ENCODE measurements around the gene NDUFS3.

Gene NDUFS3

DNA sequence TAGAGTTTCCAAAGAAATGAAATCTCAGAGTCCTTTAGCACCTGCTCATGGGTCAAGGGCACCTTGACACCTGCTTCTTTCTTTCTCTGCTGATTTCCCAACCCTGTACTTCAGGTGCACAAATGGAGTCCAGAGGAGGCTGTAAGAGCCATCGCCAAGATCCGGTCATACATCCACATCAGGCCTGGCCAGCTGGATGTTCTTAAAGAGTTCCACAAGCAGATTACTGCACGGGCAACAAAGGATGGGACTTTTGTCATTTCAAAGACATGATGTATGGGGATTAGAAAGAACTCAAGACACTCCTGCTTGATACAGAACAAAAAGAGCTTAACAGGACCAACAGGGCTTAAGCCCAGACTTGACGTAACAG is 7.5 kb upstream of the NDUFS3 start:
- H3K4me3 Mint-ChIP-seq = no peak overlapping the region
- no peaks in the 10 kb centered on the region for H3K27me3 Mint-ChIP-seq
- H3K9me3 Mint-ChIP-seq = no peaks in the 10 kb centered on the region
- peaks cover 14% of the 10 kb centered on the region for H3K4me1 Mint-ChIP-seq (ENCODE audit: low read depth)
- H3K36me3 Mint-ChIP-seq (ENCODE audit: low read depth) = peaks cover 55% of the 10 kb centered on the region
- H3K27ac Mint-ChIP-seq = peak overlapping the region; percentile 28

DNA sequence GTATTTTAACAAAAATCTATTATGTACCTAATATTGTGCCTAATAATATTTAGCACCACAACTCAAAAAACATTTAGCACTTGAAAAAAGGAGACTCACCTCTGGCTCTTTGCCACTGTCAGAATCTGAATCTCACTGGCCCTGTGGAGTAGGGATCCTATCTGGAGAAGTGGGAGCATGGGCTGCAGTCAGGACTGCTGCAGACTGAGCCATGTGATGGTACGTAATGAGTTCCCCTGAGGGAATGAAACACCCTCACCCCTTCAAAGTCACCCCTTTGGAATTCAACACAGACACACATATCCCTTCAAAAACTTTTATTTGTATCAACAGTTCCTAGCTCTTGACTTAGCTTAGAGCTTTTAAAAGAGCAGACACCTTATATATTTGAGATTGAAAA is 7.0 kb upstream of the NDUFS3 start:
- no peaks in the 10 kb centered on the region for H3K27me3 Mint-ChIP-seq
- H3K9me3 Mint-ChIP-seq = no peaks in the 10 kb centered on the region
- H3K4me1 Mint-ChIP-seq (ENCODE audit: low read depth) = peaks cover 14% of the 10 kb centered on the region
- H3K27ac Mint-ChIP-seq = no peak overlapping the region
- H3K4me3 Mint-ChIP-seq = no peak overlapping the region
- peaks cover 61% of the 10 kb centered on the region for H3K36me3 Mint-ChIP-seq (ENCODE audit: low read depth)

DNA sequence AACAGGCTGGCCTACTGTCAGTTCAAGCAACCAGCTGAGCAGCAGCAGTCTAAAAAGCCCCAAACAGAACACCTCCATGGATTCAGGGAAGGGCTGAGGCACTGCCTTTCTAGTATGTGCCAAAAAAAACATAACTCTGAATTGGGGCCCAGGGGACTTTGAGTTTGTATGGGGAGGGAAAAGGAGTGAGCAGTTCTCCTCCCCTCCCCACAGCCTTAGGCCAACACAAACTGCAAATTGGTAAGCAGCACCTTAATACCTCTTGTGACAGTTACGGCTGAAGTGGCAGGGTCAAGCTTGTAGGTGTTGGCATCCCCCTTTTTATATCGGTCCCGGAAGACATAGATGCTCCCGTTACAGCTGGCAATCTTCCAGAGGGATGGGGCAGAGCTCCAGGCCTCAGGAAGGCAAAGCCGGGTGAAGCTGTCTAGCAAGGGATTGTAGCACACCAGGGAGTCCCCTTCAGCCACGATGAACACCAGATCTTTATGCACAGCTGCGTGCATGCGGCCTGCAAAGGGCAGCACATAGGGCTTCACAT is 6.1 kb upstream of the NDUFS3 start:
- peaks cover 19% of the 10 kb centered on the region for H3K4me1 Mint-ChIP-seq (ENCODE audit: low read depth)
- peaks cover 66% of the 10 kb centered on the region for H3K36me3 Mint-ChIP-seq (ENCODE audit: low read depth)
- H3K4me3 Mint-ChIP-seq = no peak overlapping the region
- peak overlapping the region; percentile 40 for H3K27ac Mint-ChIP-seq
- H3K9me3 Mint-ChIP-seq = no peaks in the 10 kb centered on the region
- H3K27me3 Mint-ChIP-seq = no peaks in the 10 kb centered on the region

DNA sequence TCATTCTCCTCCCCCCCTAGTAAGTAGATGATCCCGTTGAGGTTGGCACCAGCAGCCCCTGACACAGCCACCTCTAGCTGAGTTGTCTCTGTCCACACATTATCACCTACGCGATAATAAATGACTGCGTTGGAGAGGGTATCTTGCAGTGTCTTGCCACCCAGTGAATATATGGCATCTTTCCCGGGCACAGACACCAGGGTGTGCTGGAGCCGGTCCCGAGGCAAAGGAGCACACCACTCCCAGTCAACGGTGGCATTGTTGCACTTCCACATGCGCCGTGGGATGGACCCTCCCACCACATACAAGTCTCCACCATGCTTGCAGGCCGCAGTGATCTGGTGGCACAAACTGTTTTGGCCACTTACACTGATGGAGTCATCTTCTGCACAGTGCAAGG is 5.6 kb upstream of the NDUFS3 start:
- peaks cover 66% of the 10 kb centered on the region for H3K36me3 Mint-ChIP-seq (ENCODE audit: low read depth)
- no peaks in the 10 kb centered on the region for H3K27me3 Mint-ChIP-seq
- peaks cover 23% of the 10 kb centered on the region for H3K4me1 Mint-ChIP-seq (ENCODE audit: low read depth)
- no peak overlapping the region for H3K27ac Mint-ChIP-seq
- no peak overlapping the region for H3K4me3 Mint-ChIP-seq
- H3K9me3 Mint-ChIP-seq = no peaks in the 10 kb centered on the region

DNA sequence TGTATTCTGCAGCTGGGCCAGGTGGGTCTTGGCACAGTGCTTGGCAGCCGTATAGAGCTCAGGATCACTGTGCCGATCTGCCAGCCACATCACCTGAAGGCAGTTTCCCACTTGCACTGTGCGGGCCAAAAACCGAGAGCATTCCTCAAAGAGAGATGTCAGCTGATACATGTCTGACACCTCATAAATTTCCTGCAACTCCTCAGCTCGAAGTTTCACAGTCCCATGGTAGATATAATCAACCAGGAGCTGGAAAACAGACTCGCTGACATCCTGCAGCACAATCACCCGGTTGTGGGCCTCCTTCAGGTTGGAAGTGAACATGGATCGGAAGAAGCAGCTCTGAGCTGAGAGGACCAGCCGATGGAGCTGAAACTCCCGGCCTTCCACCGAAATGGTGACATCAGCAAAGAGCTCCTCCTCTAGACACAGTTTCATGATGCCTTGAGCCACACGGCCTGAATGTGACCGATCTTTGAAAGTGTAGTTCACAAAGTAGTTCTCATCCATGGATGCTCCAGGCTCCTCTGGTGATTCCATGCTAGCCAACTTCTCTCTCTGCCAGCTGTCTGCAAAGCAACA is 1.3 kb upstream of the NDUFS3 start:
- H3K36me3 Mint-ChIP-seq (ENCODE audit: low read depth) = peaks cover 68% of the 10 kb centered on the region
- H3K9me3 Mint-ChIP-seq = no peaks in the 10 kb centered on the region
- peak overlapping the region; percentile 50 for H3K27ac Mint-ChIP-seq
- peak overlapping the region; percentile 98 for H3K4me3 Mint-ChIP-seq
- H3K27me3 Mint-ChIP-seq = no peaks in the 10 kb centered on the region
- H3K4me1 Mint-ChIP-seq (ENCODE audit: low read depth) = peaks cover 47% of the 10 kb centered on the region

DNA sequence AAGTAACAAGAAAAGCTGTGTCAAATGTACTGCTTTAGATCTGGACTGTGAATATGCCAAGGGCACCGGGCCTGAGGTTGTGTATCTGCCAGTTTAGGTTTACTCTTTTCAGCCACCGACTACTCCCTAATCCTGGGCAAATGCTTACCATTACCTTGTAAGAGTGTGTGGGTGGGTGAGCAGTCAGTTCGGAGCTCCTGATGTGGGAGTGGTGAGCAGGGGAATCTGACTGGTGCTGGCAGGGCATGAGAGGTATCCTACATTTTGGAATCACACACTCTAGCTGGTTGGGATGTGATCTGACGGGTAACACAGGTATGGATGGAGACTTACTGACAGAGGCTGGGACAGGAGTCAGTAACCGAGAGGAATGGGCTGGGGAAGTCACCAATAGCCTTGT is 5.0 kb downstream of the NDUFS3 start:
- Mint-ChIP-seq H3K4me1 (ENCODE audit: low read depth) (peaks cover 22% of the 10 kb centered on the region), H3K27me3 (no peaks in the 10 kb centered on the region), H3K27ac (no peak overlapping the region), H3K4me3 (no peak overlapping the region), H3K36me3 (ENCODE audit: low read depth) (peaks cover 50% of the 10 kb centered on the region), H3K9me3 (no peaks in the 10 kb centered on the region)

DNA sequence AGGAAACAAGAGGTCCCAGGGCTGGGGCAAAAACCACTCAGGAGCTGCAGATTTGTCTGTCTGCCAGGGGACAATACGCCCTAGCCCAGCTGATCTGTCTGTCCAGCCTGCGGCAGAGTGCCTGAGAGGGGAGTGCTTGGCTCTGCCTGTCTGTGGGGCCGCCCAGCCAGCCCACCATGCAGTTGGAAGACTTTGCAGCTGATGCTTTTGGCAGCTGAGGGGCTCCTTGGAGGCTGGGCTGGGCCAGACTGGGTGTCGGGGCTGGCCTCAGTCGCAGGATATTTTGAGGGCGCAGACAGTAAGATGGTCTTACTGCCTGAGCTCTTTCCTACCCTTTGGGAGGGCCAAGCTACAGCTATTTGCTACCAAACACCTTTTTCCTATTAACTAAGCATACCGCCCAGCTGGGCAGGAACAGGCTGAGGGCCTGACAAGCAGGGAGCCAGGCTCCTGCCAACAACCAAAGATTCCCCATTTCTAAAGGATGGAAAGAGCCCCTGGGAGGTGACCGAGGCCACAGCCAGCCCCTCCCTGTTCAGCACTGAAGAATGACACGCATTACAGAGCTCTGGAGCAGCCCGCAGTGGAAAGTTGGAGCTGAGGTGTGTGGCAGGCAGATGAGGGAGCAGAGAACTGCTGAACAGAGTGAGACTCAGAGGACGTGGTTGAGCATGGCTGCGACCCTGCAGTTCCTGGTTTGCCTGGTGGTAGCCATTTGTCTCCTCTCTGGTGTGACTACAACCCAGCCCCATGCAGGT is 7.4 kb downstream of the NDUFS3 start, which contains the start of gene FAM180B:
Gene FAM180B, plus strand, starts transcription at position 581 of the 758 bp plus-strand sequence. Its CDS starts 91 bp downstream, at position 672.
- H3K4me1 Mint-ChIP-seq (ENCODE audit: low read depth) = peaks cover 3% of the 10 kb centered on the region
- no peaks in the 10 kb centered on the region for H3K9me3 Mint-ChIP-seq
- H3K36me3 Mint-ChIP-seq (ENCODE audit: low read depth) = peaks cover 33% of the 10 kb centered on the region
- H3K27me3 Mint-ChIP-seq = no peaks in the 10 kb centered on the region
- no peak within 1 kb of the TSS for H3K4me3 Mint-ChIP-seq
- no peak within 1 kb of the TSS for H3K27ac Mint-ChIP-seq

DNA sequence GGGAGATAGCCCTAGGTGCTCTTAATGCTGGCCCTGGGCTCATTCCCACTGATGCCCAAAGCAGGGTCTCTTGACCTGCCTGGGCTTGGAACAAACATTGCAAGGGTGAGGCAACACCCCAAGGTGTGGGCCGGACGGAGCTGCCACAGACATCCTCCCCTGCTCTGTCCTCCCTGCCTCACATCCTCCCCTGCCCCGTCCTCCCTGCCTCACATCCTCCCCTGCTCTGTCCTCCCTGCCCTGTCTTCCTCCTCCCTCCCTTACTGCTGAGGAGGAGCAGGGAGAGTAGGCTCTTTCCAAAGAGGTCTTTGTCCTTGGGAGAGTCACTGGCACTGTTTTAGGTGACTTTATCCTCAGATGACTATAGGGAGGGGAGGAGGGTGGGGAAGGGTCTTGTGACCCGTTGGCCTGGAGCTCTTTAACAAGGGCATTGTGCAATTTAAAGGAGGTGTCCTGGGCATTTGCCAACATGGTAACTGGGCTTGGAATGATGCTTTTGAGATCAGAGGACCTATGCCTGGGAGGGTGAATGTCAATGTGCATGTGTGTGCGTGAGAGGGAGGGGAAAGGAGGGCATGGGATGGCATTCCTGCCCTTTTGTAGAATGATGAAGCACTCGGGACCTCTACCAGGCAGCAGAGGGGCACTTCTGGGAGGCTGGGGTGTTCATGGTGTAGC is 8.3 kb downstream of the NDUFS3 start:
- peaks cover 24% of the 10 kb centered on the region for H3K36me3 Mint-ChIP-seq (ENCODE audit: low read depth)
- no peaks in the 10 kb centered on the region for H3K9me3 Mint-ChIP-seq
- no peak overlapping the region for H3K27ac Mint-ChIP-seq
- peaks cover 6% of the 10 kb centered on the region for H3K27me3 Mint-ChIP-seq
- H3K4me3 Mint-ChIP-seq = no peak overlapping the region
- peaks cover 4% of the 10 kb centered on the region for H3K4me1 Mint-ChIP-seq (ENCODE audit: low read depth)

DNA sequence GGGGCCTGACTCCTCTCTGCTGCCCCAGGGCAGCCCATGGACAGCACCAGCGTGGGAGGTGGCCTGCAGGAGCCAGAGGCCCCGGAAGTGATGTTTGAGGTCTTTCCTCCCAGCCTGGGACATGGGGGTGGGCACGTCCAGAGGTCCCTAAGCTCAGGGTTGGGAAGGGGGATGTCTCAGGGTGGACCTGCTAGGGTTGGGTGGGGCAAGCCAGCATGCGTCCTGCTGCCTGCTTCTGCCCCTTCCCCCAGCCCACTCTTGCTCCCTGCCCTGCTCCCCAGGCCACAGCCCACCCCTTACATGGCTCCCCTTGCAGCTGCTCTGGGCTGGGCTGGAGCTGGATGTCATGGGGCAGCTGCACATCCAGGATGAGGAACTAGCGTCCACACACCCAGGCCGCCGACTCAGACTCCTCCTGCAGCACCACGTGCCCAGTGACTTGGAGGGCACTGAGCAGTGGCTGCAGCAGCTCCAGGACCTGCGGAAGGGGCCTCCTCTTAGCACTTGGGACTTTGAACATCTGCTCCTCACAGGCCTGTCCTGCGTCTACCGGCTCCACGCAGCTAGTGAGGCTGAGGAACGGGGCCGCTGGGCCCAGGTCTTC is 9.0 kb downstream of the NDUFS3 start:
- Mint-ChIP-seq H3K27me3 (peaks cover 12% of the 10 kb centered on the region), H3K4me1 (ENCODE audit: low read depth) (peaks cover 4% of the 10 kb centered on the region), H3K9me3 (no peaks in the 10 kb centered on the region), H3K4me3 (no peak overlapping the region), H3K36me3 (ENCODE audit: low read depth) (peaks cover 18% of the 10 kb centered on the region), H3K27ac (no peak overlapping the region)

DNA sequence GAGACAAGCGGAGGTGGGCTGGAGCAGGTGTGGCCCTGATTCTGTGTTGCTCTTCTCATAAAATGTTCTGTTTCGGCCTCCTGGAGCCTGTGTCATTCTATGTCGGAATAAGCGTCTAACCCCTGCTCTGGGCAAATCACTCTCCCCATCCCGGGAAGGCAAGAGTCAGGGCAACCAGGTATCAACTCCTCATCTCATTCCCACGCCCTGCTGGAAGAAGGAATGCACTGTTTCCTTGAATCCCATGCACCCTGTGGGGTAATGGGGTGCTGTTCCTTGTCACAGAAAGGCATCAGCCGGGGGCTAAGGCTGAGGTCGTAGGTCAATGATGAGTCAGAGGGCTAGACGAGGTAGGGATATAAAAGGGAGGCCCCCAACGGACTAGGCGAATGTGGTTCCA is 10.2 kb downstream of the NDUFS3 start:
- H3K36me3 Mint-ChIP-seq (ENCODE audit: low read depth) = peaks cover 5% of the 10 kb centered on the region
- H3K27ac Mint-ChIP-seq = no peak overlapping the region
- no peaks in the 10 kb centered on the region for H3K9me3 Mint-ChIP-seq
- no peak overlapping the region for H3K4me3 Mint-ChIP-seq
- peaks cover 11% of the 10 kb centered on the region for H3K4me1 Mint-ChIP-seq (ENCODE audit: low read depth)
- H3K27me3 Mint-ChIP-seq = peaks cover 24% of the 10 kb centered on the region

DNA sequence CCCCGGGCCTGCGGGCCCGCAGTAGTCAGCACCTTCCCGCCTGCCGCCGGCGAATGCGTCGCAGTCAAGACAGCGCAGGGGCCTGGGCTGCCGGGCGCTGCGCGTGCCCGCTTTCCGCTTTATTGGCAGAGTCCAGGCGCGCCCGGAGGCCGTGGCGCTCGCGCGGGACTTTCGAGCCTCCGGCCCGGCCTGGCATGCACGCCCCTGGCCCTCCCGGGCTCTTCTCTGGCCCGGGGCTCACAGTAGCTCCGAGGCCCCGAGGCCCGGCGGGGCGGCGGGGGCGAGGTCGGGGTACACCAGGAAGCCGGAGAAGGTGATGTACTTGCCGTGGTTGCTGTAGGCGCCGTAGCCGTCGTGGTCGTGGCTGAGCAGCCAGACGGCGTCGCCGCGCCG is 10.7 kb downstream of the NDUFS3 start:
- peaks cover 11% of the 10 kb centered on the region for H3K4me1 Mint-ChIP-seq (ENCODE audit: low read depth)
- H3K36me3 Mint-ChIP-seq (ENCODE audit: low read depth) = peaks cover under 1% of the 10 kb centered on the region

DNA sequence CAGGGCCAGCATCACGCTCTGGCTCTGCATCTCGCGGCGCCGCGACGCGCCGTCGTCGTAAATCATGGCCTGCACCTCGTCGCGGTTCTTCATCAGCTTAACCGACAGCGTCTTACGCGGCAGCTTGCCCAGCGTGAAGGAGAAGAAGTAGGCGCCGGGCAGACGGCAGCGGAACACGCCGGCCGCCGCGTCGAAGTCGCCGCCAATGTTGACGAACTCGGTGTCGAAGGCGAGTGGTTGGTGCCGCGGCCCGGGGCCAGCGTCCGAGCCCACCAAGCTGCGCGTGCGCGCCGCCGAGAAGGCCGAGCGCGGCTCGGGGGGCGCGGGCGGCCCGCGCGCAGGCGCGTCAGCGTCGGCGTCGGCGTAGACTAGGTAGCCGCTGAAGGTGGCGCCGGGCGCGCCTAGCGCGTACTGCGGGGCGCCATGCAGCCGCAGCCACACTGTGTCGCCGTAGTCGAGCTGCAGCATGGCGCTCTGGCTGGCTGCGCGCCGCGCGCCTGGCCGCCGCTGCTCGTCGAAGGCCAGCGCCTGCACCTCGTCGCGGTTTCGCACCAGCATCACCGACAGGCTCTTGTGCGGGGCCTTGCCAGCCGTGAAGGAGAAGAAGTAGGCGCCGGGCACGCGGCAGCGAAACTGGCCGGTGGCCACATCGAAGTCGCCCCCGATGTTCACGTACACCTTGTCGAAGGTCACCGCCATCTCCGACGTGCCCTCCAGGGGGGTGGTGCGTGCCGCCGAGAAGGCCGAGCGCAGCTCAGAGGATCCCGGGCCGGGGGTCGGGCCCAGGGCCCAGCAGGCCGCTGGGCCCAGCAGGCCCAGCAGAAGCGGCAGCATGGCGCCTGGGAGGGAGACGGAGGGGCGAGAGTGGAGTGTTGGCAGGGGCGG is 11.3 kb downstream of the NDUFS3 start:
- no peak overlapping the region for H3K27ac Mint-ChIP-seq
- no peak overlapping the region for H3K4me3 Mint-ChIP-seq
- peaks cover 11% of the 10 kb centered on the region for H3K4me1 Mint-ChIP-seq (ENCODE audit: low read depth)
- H3K9me3 Mint-ChIP-seq = no peaks in the 10 kb centered on the region
- H3K36me3 Mint-ChIP-seq (ENCODE audit: low read depth) = no peaks in the 10 kb centered on the region
- H3K27me3 Mint-ChIP-seq = peaks cover 33% of the 10 kb centered on the region

More for the DNA sequence above, 10.7 kb downstream of the NDUFS3 start:
- H3K4me3 Mint-ChIP-seq = no peak overlapping the region
- H3K9me3 Mint-ChIP-seq = no peaks in the 10 kb centered on the region
- H3K27me3 Mint-ChIP-seq = peaks cover 27% of the 10 kb centered on the region
- H3K27ac Mint-ChIP-seq = no peak overlapping the region

DNA sequence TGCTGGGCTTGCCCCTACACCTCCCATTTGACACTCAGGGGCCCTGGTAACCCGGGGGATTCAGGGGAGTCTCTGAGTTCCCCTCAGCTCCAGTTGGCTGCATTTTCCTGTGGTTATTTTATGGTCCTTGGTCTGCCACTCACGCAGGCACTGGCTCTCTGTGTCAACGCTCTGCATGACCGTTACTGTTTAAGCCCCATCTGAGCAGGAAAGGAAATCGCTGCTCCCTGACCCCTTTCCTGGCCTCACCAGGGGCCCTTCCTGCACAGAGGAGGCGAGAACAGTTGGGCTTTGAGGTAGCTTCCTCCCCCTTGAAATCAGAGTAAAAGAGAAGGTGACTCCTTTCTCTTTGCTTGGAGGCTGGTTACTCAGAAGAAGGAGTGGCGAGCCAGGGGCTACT is 12.9 kb downstream of the NDUFS3 start:
- no peaks in the 10 kb centered on the region for H3K9me3 Mint-ChIP-seq
- peaks cover 11% of the 10 kb centered on the region for H3K4me1 Mint-ChIP-seq (ENCODE audit: low read depth)
- peaks cover 41% of the 10 kb centered on the region for H3K27me3 Mint-ChIP-seq
- H3K27ac Mint-ChIP-seq = no peak overlapping the region
- H3K4me3 Mint-ChIP-seq = no peak overlapping the region
- H3K36me3 Mint-ChIP-seq (ENCODE audit: low read depth) = no peaks in the 10 kb centered on the region

DNA sequence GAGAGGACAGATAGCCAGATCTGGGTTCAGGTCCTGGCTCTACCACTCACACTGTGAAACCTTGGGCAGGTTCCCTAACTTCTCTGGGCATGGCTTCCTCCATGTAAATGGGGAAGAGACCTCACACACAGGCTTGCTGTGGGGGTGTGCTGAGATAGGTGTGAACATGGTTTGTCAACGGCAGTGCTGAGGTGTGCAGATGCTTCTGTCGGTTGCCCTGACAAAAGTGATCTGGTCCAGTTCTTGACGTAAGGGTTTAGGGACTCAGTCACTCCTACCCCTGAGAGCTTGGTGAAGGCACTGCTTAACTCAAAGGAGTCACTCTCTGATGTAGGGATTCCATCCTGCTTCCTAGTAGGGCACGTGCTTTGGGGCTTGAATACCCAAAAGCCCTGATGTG is 13.4 kb downstream of the NDUFS3 start:
- Mint-ChIP-seq H3K27ac (no peak overlapping the region), H3K36me3 (ENCODE audit: low read depth) (no peaks in the 10 kb centered on the region), H3K27me3 (peaks cover 41% of the 10 kb centered on the region), H3K4me3 (no peak overlapping the region), H3K4me1 (ENCODE audit: low read depth) (peaks cover 11% of the 10 kb centered on the region), H3K9me3 (no peaks in the 10 kb centered on the region)

Measured in stimulated activated naive CD8-positive, alpha-beta T cell treated with anti-CD3 and anti-CD28 coated beads, Interleukin-15, Interleukin-2, amounts not matched to agents 100 ng/mL and 50 ng/mL, for 24 hours (primary cell).